OCI-LY3 (cell line): ENCODE results near the gene S100A9.

Experiments used
- CTCF ChIP-seq: fragments of 200-600, 300-600 bp; sonication (generic); IDR thresholded peaks from 2 replicates; pipeline ENCODE4 v1.5.1; 2014; ENCODE audit warnings: antibody characterized with exemption, low read length, low read depth
- EZH2phosphoT487 ChIP-seq: fragments of 200-600 bp; shearing (Covaris generic); IDR thresholded peaks from 2 replicates; pipeline ENCODE4 v1.6.1; 2018; ENCODE audit warnings: antibody characterized with exemption, mixed run types, low read depth

GRCh38 chr1:153367090-153367489 is 9.4 kb downstream of the S100A9 start:
- no peak for TF ChIP-seq CTCF
- no peak for TF ChIP-seq EZH2phosphoT487
